KBM-7 (cell line): Measurements from ENCODE around the gene HECW1.
"Not testable (repeated sequence)": the region's sequence is repeated elsewhere in the genome, so short reads cannot be mapped to it uniquely, and the experiment has no call there.

Experiments used
- DNase-seq: peaks from one replicate; pipeline ENCODE4 v3.0.0-alpha.2; 2015
- in situ Hi-C: fragments of 300-500 bp; cut with MboI; formaldehyde crosslinking; loops from 2 replicates; pipeline ENCODE4 v1.14.3; 2020; ENCODE audit warnings: low sequenced_read_pairs, low pct_unique_long_range_greater_than_20kb, mixed read lengths

The HECW1 gene

GRCh38 chr7:43195768-43196167 is 83.3 kb downstream of the HECW1 start:
- no peak for DNase-seq
- in situ Hi-C loops = no loop called here

GRCh38 chr7:43196379-43196778 is 83.9 kb downstream of the HECW1 start:
- in situ Hi-C loops = no loop called here

GRCh38 chr7:43198016-43198415 is 85.6 kb downstream of the HECW1 start:
- in situ Hi-C loops = no loop called here
- DNase-seq = no peak

More at GRCh38 chr7:43196379-43196778, 83.9 kb downstream of the HECW1 start:
- DNase-seq = no peak

- in situ Hi-C loops = no loop called here
- DNase-seq = no peak
These were observed 86.2 kb downstream of the HECW1 start for GRCh38 chr7:43198599-43199090.

- no peak for DNase-seq
- in situ Hi-C loops = no loop called here
These were observed 87.1 kb downstream of the HECW1 start for GRCh38 chr7:43199371-43200160.

GRCh38 chr7:43201912-43202311 is 89.5 kb downstream of the HECW1 start:
- in situ Hi-C loops = no loop called here
- DNase-seq = no peak

GRCh38 chr7:43204081-43204480 is 91.6 kb downstream of the HECW1 start:
- DNase-seq = no peak

GRCh38 chr7:43205171-43205795 is 92.8 kb downstream of the HECW1 start:
- in situ Hi-C loops = no loop called here
- DNase-seq = no peak

More at GRCh38 chr7:43204081-43204480, 91.6 kb downstream of the HECW1 start:
- in situ Hi-C loops = no loop called here

GRCh38 chr7:43208242-43208641 is 95.8 kb downstream of the HECW1 start:
- DNase-seq = no peak
- in situ Hi-C loops = no loop called here

- in situ Hi-C loops, DNase-seq: not testable (repeated sequence)
These were observed 98.1 kb downstream of the HECW1 start for GRCh38 chr7:43210539-43210938.

- no peak for DNase-seq
- in situ Hi-C loops = no loop called here
These were observed 98.8 kb downstream of the HECW1 start for GRCh38 chr7:43211286-43211685.

GRCh38 chr7:43211693-43212092 is 99.2 kb downstream of the HECW1 start:
- in situ Hi-C loops = no loop called here
- no peak for DNase-seq

- in situ Hi-C loops = no loop called here
These were observed 100.5 kb downstream of the HECW1 start for GRCh38 chr7:43212921-43213320.

GRCh38 chr7:43215061-43215460 is 102.6 kb downstream of the HECW1 start:
- in situ Hi-C loops = no loop called here
- no peak for DNase-seq

More at GRCh38 chr7:43212921-43213320, 100.5 kb downstream of the HECW1 start:
- DNase-seq = no peak

- in situ Hi-C loops = no loop called here
- DNase-seq = no peak
These were observed 104.6 kb downstream of the HECW1 start for GRCh38 chr7:43217055-43217454.

- DNase-seq, in situ Hi-C loops: not testable (repeated sequence)
These were observed 106.5 kb downstream of the HECW1 start for GRCh38 chr7:43218901-43219300.

- no peak for DNase-seq
- in situ Hi-C loops = no loop called here
These were observed 107.8 kb downstream of the HECW1 start for GRCh38 chr7:43220250-43220649.

GRCh38 chr7:43220742-43221141 is 108.3 kb downstream of the HECW1 start:
- no peak for DNase-seq
- in situ Hi-C loops = no loop called here

GRCh38 chr7:43229801-43230200 is 117.4 kb downstream of the HECW1 start:
- in situ Hi-C loops = no loop called here
- no peak for DNase-seq

- DNase-seq = no peak
- in situ Hi-C loops = no loop called here
These were observed 119.9 kb downstream of the HECW1 start for GRCh38 chr7:43232366-43232765.
